H1 (cell line): ENCODE data around the gene SOX13. TPM values are rescaled to one million over a fixed set of nuclear protein-coding genes. Genes with fewer than 3 reads are reported as not detected.
A peak's percentile ranks its signal among the peaks of the same experiment; 100 is the strongest.

Source experiments
- CTCF ChIA-PET: fragments of 300-600 bp; sonication (Branson Sonifier 250); formaldehyde crosslinking; loops from one replicate; lab custom pipeline; 2021; ENCODE audit not compliant: partially characterized antibody; lab: Charles Lee
- POLR2A ChIA-PET: fragments of 300-600 bp; sonication (Branson Sonifier 250); formaldehyde crosslinking; loops from one replicate; lab custom pipeline; 2021; ENCODE audit warnings: inconsistent platforms; ENCODE audit not compliant: partially characterized antibody; lab: Charles Lee
- DNase-seq, 2 experiments: peaks; one replicate each; pipeline versions ENCODE4 v3.0.0 to v3.0.0-alpha.2; 2010 to 2022; ENCODE audit warnings: low spot score in 2 of 2, low read depth in 1 of 2, mixed read lengths in 1 of 2
- FAIRE-seq: peaks from 2 replicates; lab custom pipeline; 2011; peaks lifted over from hg19 to GRCh38; lab: Jason Lieb, UNC
- H2AFZ ChIP-seq: 2 replicates; pipeline ENCODE4 v1.8.1; 2012; ENCODE audit warnings: low read length, inconsistent platforms
- H2AK5ac ChIP-seq: 2 replicates; pipeline ENCODE4 v1.6.1; 2013; ENCODE audit warnings: low read depth, low read length
- H2BK120ac ChIP-seq: replicated peaks from 2 replicates; pipeline ENCODE3; 2013; ENCODE audit warnings: low read depth, low read length, inconsistent platforms
- H2BK12ac ChIP-seq: 2 replicates; pipeline ENCODE4 v1.6.1; 2013; ENCODE audit warnings: low read depth, low read length
- H2BK15ac ChIP-seq: 2 replicates; pipeline ENCODE4 v1.6.1; 2013; ENCODE audit warnings: low read length
- H2BK20ac ChIP-seq: 2 replicates; pipeline ENCODE4 v1.6.1; 2013; ENCODE audit warnings: low read length
- H2BK5ac ChIP-seq: 2 replicates; pipeline ENCODE4 v1.6.1; 2013; ENCODE audit warnings: low read depth, low read length
- H3K14ac ChIP-seq: 2 replicates; pipeline ENCODE4 v1.6.1; 2013; ENCODE audit warnings: inconsistent platforms; ENCODE audit not compliant: insufficient read length
- H3K18ac ChIP-seq: 2 replicates; pipeline ENCODE4 v1.6.1; 2013; ENCODE audit warnings: low read length; ENCODE audit errors: extremely low read depth
- H3K23ac ChIP-seq: 2 replicates; pipeline ENCODE4 v1.6.1; 2013; ENCODE audit warnings: inconsistent platforms; ENCODE audit not compliant: insufficient read length
- H3K23me2 ChIP-seq: 2 replicates; pipeline ENCODE4 v1.6.1; 2013; ENCODE audit warnings: low read depth, low read length
- H3K27ac ChIP-seq: 2 replicates; pipeline ENCODE4 v1.6.1; 2011; ENCODE audit warnings: low read depth, low read length, inconsistent platforms
- H3K27me3 ChIP-seq, 4 experiments: replicated peaks in 1 of 4; 1 replicate in 1 of 4; 2 replicates in 3 of 4; pipeline versions ENCODE4 v1.6.1 to v1.8.1; 2011 to 2013; ENCODE audit warnings: low read length in 3 of 4, mild to moderate bottlenecking in 3 of 4, inconsistent platforms in 2 of 4, mixed read lengths in 2 of 4, moderate library complexity in 1 of 4; ENCODE audit not compliant: control insufficient read depth in 3 of 4, insufficient read depth in 3 of 4; ENCODE audit errors: extremely low read depth in 1 of 4
- H3K36me3 ChIP-seq, 4 experiments: 2 replicates each; pipeline versions ENCODE4 v1.6.1 to v1.8.1; 2011 to 2013; ENCODE audit warnings: mild to moderate bottlenecking in 4 of 4, low read length in 3 of 4, moderate library complexity in 2 of 4, control low read depth in 1 of 4, inconsistent platforms in 1 of 4; ENCODE audit not compliant: insufficient read depth in 4 of 4, control insufficient read depth in 2 of 4
- H3K4ac ChIP-seq: replicated peaks from 2 replicates; pipeline ENCODE3; 2013; ENCODE audit warnings: low read length, low read depth, mixed read lengths, inconsistent platforms; ENCODE audit not compliant: insufficient read length
- H3K4me1 ChIP-seq, 4 experiments: replicated peaks in 1 of 4; 1 replicate in 1 of 4; 2 replicates in 3 of 4; pipeline versions ENCODE4 v1.6.1 to v1.8.1; 2011 to 2013; ENCODE audit warnings: low read length in 3 of 4, inconsistent platforms in 2 of 4, mixed read lengths in 1 of 4; ENCODE audit not compliant: insufficient read depth in 4 of 4, control insufficient read depth in 3 of 4
- H3K4me2 ChIP-seq, 2 experiments: 2 replicates each; pipeline versions ENCODE4 v1.6.1 to v1.8.1; 2011 to 2013; ENCODE audit warnings: low read depth in 2 of 2, low read length in 2 of 2, control low read depth in 1 of 2, inconsistent platforms in 1 of 2, mild to moderate bottlenecking in 1 of 2; ENCODE audit not compliant: insufficient read depth in 1 of 2
- H3K4me3 ChIP-seq, 4 experiments: fragments of 200-600, 300-600 bp in 1 of 4; sonication (generic), shearing (Covaris generic), sonication (Bioruptor Twin) in 1 of 4; 2 replicates each; pipeline versions ENCODE4 v1.5.1 to v1.8.1; 2011 to 2016; ENCODE audit warnings: low read length in 4 of 4, low read depth in 3 of 4, control low read depth in 2 of 4, inconsistent platforms in 2 of 4, mild to moderate bottlenecking in 2 of 4, mixed read lengths in 1 of 4, moderate library complexity in 1 of 4; ENCODE audit not compliant: insufficient read depth in 2 of 4; ENCODE audit errors: extremely low read depth in 1 of 4
- H3K56ac ChIP-seq: replicated peaks from 2 replicates; pipeline ENCODE3; 2013; ENCODE audit warnings: low read depth, mild to moderate bottlenecking, mixed read lengths, low read length, inconsistent platforms; ENCODE audit not compliant: insufficient read length
- H3K79me1 ChIP-seq: 2 replicates; pipeline ENCODE4 v1.6.1; 2013; ENCODE audit warnings: low read depth, low read length, control low read depth
- H3K79me2 ChIP-seq, 2 experiments: 2 replicates each; pipeline versions ENCODE4 v1.6.1 to v1.8.1; 2012 to 2013; ENCODE audit warnings: low read length in 2 of 2, mild to moderate bottlenecking in 2 of 2, inconsistent platforms in 1 of 2; ENCODE audit not compliant: insufficient read depth in 2 of 2, control insufficient read depth in 1 of 2
- H3K9ac ChIP-seq, 4 experiments: replicated peaks in 1 of 4; 1 replicate in 1 of 4; 2 replicates in 3 of 4; pipeline versions ENCODE4 v1.6.1 to v1.8.1; 2011 to 2013; ENCODE audit warnings: low read depth in 3 of 4, low read length in 3 of 4, control low read depth in 2 of 4, mild to moderate bottlenecking in 2 of 4, moderate library complexity in 2 of 4, inconsistent platforms in 1 of 4; ENCODE audit errors: extremely low read depth in 1 of 4
- H3K9me3 ChIP-seq, 2 experiments: 2 replicates each; pipeline versions ENCODE4 v1.6.1 to v1.8.1; 2012 to 2013; ENCODE audit warnings: mild to moderate bottlenecking in 2 of 2, moderate library complexity in 2 of 2, control low read depth in 1 of 2, inconsistent platforms in 1 of 2, low read depth in 1 of 2, low read length in 1 of 2, mixed read lengths in 1 of 2; ENCODE audit not compliant: insufficient read depth in 2 of 2
- H4K20me1 ChIP-seq, 2 experiments: replicated peaks in 1 of 2; 2 replicates each; pipeline versions ENCODE3 to v1.8.1; 2011 to 2013; ENCODE audit warnings: inconsistent platforms in 2 of 2, low read length in 2 of 2, mild to moderate bottlenecking in 1 of 2; ENCODE audit not compliant: insufficient read depth in 2 of 2, control insufficient read depth in 1 of 2
- H4K5ac ChIP-seq: 2 replicates; pipeline ENCODE4 v1.6.1; 2013; ENCODE audit warnings: low read length, low read depth, mixed read lengths, inconsistent platforms; ENCODE audit not compliant: insufficient read length
- H4K8ac ChIP-seq: 2 replicates; pipeline ENCODE4 v1.8.0; 2013; ENCODE audit warnings: mild to moderate bottlenecking, moderate library complexity, low read length, inconsistent platforms; ENCODE audit not compliant: insufficient read depth; ENCODE audit errors: extremely low read depth
- H4K91ac ChIP-seq: replicated peaks from 2 replicates; pipeline ENCODE3; 2013; ENCODE audit warnings: low read length, mixed read lengths, inconsistent platforms; ENCODE audit not compliant: insufficient read length
- ASH2L ChIP-seq: fragments of 200-600, 300-600 bp; sonication (generic); IDR thresholded peaks from one replicate; pipeline ENCODE4 v1.7.1; 2017; ENCODE audit warnings: low read length
- MAFK ChIP-seq: IDR thresholded peaks from 2 replicates; pipeline ENCODE4 v1.6.1; 2012; ENCODE audit warnings: low read depth, mild to moderate bottlenecking, improper control_type of control experiment, low read length
- SUZ12 ChIP-seq: fragments of 200-600 bp; sonication (generic); IDR thresholded peaks from 2 replicates; pipeline ENCODE4 v1.6.1; 2012; ENCODE audit warnings: mild to moderate bottlenecking, inconsistent platforms, low read length, moderate library complexity, mixed read lengths
- WGBS, 2 experiments: shearing (Covaris generic) in 1 of 2; methylation state at CpG; one replicate each; pipeline versions ENCODE4 v1.1.6 to v1.1.7; 2013 to 2015; ENCODE audit warnings: low lambda C conversion rate in 2 of 2, mixed read lengths in 2 of 2, inconsistent platforms in 1 of 2, low coverage in 1 of 2, missing lambda C conversion rate in 1 of 2; ENCODE audit not compliant: insufficient replicate concordance in 2 of 2, insufficient coverage in 1 of 2, insufficient read length in 1 of 2; ENCODE audit errors: extremely low coverage in 1 of 2, missing lambda C conversion rate in 1 of 2; 5-methylcytosine and 5-hydroxymethylcytosine counted together
- polyA plus RNA-seq, 7 experiments: library from polyadenylated mRNA; depleted of rRNA in 3 of 7; stranded (reverse) in 5 of 7; unstranded in 2 of 7; fragments of >200 nt in 5 of 7; fragments of 200-250 nt in 2 of 7; gene quantifications; 1 replicate in 5 of 7; 2 replicates in 1 of 7; 4 replicates in 1 of 7; pipeline versions ENCODE4 v1.2.1 to v1.2.3, GENCODE V29; 2011 to 2013; ENCODE audit warnings: missing spikeins in 2 of 7, mixed read lengths in 2 of 7
- total RNA-seq: library from RNA; stranded (reverse); fragmentation: NEBNext Ultra II Directional; extraction: Animal tissue kit (Norgen Biotek cat#: 25700); gene quantifications from 2 replicates; pipeline ENCODE4 v1.2.1, GENCODE V29; 2021

Gene SOX13
- total and polyA plus RNA-seq, 2 of the 8 experiments (the other 6 are each of a cell fraction or from before 2014, with no cell fraction given) = 113 to 173 TPM

- TF ChIP-seq MAFK = no peak
- TF ChIP-seq ASH2L = peak; percentile 19
- TF ChIP-seq SUZ12 = no peak
- Histone ChIP-seq H2AFZ (no peak overlapping the region), H3K56ac (no peak overlapping the region), H4K91ac (peak overlapping the region; percentile 46), H3K79me1 (peaks cover 30% of the 10 kb centered on the region), H3K79me2 (peaks cover 54 to 100% of the 10 kb centered on the region in 2 experiments), H3K9me3 (no peaks in the 10 kb centered on the region), H2BK120ac (no peak overlapping the region), H2BK5ac (0 out of 2 replicates have a peak overlapping the region, but pooled peaks have one; percentile 35), H2AK5ac (peak overlapping the region; percentile 79), H3K4me1 (peaks cover 20 to 44% (median 30%) of the 10 kb centered on the region in 4 experiments), H3K18ac (peak overlapping the region; percentile 57), H3K14ac (no peak overlapping the region), H3K27me3 (no peaks in the 10 kb centered on the region), H2BK15ac (peak overlapping the region; percentile 73; the same call in 1 of the 2 replicates), H3K4ac (no peak overlapping the region), H3K36me3 (no peaks in the 10 kb centered on the region), H2BK12ac (no peak overlapping the region; the same call in 1 of the 2 replicates), H3K4me3 (peak overlapping the region in 1 of 4 experiments; percentile 34; a peak in 1 of 8 replicates), H3K23ac (no peak overlapping the region), H3K23me2 (no peaks in the 10 kb centered on the region), H4K20me1 (peaks cover 35 to 42% of the 10 kb centered on the region in 2 experiments), H2BK20ac (peak overlapping the region; percentile 76; the same call in 1 of the 2 replicates), H3K9ac (no peak overlapping the region), H4K8ac (no peak overlapping the region), H3K4me2 (peak overlapping the region; percentile 62 to 71; a peak in 3 of 4 replicates), H4K5ac (no peak overlapping the region), H3K27ac (no peak overlapping the region)
- ChIA-PET POLR2A (interaction anchor here (1.2 to 7.7 kb wide), 6 partner anchors 14 to 229 kb away, joined by 3 to 101 read pairs (median 4); partner anchors contain the start of gene SOX13), CTCF (interaction anchor here (0.6 to 3.0 kb wide), 8 partner anchors 13 to 1055 kb away, joined by 3 to 14 read pairs (median 4); no protein-coding TSS in a partner anchor)
- FAIRE-seq (no peak), DNase-seq (peak in 1 of 2 experiments; percentile 56)
- WGBS, 2 experiments = 71% methylated on average over 15 of the region's 15 CpGs; no CpG with 5 or more reads in 1 of the 2 experiments
These were observed 22.1 kb downstream of the SOX13 start for GRCh38 chr1:204094856-204095634.
